GM18868 (cell line): Measurements from ENCODE around the gene MEGF11.
A peak's percentile ranks its signal among the peaks of the same experiment; 100 is the strongest.

ENCODE experiments used
- ATAC-seq: cut with Tn5 transposase; IDR thresholded peaks from one replicate; pipeline ENCODE4 v1.9.1; 2021; ENCODE audit warnings: mild to moderate bottlenecking, moderate library complexity; ENCODE audit not compliant: unreplicated experiment

Gene MEGF11

DNA sequence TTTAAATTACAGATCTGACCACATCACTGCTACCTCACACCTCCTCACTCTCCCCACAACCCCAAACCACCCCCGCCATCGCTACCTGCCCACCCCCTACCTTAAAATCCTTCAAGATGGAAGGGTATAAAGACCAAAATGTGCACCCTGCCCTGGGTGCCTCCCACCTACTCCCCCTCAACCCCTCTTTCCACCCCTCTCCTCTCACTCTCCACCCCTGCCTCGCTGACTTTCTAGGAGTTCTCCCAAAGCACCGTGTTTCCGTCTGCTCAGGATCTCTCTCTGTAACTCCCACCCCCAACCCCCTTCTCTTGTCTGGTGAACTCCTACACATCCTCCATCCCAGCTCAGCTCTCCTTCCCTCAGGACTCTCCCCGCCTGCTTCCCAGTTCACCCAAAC lies 69.1 kb downstream of the MEGF11 start:
- no peak for ATAC-seq

DNA sequence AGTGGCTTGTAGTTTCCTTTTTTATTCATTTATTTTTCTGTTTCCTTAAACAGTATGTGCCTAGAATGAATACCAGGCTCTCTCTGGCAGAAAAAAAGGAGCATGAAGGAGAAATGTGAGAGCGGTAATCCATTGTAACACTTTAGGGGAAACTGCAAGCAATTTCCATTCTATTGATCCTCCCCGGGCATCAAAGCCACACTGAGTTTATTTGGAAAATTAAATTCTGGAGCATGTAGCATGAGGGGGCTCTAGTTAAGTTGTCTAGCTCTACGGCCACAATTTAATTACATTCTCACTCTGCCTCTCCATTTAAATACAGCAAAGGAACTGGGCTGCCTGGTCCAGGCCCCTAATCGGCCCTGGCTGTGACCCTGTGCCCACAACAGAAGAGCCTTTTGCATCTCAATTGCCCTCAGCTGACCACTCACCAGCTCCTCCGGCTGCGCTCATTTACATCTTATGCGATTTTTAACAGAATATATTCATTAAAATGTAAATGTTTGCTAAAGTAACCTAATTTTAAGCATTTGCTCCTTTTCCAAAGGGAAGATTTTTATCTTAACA lies 72.9 kb downstream of the MEGF11 start:
- no peak for ATAC-seq

DNA sequence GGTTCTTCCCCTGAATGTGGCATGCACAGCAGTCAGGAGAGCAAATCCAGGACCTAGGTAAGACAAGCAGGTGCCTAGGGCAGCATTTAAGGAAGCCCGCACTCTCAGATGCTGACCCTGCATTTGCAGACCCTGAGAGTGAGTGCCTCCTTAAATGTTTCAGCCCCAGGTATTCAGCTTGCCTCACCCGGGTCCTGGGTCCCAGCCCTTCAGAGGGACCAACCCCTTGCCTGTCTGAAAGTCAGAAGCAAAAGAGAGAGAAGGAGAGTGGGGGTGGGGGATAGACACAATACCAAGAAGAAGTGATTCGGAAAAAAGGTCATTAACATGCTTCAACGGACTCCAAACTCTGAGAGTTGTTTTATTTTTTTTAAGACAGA lies 75.0 kb downstream of the MEGF11 start:
- no peak for ATAC-seq

DNA sequence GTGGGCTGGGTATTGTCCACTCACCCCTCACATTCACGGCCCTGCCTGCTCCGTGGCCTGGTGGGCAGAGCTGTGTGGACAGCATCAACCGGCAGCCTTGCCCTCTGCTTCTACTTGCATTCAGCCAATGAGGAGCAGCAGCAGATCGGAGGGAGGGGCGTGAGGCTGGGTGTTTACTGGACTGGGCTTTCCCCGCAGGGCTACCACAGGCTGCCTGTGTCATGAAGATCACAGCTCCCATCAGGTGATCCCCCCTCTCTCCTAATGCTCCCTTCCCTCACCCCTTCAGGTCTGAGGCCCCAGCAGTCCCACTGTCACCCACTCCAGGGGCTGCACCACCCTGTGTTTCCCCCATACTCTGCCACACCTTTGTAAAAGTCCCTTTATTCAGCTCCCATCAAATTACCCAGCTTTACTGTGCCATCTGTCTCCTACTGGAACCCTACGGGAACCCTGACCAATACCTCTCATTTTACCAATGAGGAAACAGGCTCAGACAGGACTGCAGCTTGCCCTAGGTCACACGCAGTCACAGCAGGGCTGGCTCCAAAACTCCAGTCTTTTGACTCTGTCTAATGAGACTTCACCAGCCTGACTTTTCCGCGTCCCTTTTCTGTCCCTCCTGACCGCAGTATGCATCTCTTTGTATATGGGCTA lies 81.1 kb downstream of the MEGF11 start:
- no peak for ATAC-seq

DNA sequence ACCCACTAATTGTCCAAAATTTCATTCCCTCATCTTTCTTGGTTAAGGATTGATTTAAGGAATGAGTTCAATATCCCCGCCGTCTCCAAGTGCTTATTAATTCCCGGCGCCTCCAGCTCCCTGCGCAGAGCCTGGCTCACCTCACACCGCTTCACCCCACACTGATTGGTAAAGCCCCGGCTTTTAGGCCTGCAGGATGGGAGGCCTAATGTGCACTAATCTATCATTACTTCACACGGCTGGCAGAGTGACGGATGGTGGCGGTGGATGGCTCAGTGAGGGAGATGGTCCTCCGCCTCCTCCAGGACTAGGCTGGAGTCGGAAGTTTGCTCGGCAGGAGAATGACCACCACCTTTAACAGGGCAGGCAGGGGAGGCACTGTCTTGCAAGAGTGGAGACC lies 81.7 kb downstream of the MEGF11 start:
- ATAC-seq, result no peak

DNA sequence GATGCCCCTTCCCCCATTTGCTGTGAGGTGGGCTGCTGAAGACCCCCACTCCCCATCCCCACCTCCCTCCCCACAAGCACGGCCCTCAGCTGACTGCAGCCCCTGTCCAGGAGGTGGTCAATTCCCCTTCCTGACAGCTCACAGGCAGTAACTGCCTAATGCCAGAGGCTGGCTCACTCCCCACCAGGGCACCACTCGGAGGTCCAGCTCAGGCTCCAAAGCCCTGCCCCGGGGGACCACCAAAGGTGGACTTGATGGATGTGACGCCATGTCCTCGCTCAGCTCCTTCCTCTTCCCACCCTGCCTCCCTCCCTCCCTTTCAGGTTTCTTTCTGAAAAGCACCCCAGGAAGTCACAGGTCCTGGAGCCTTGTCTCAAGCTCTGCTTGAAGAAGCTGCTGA lies 82.8 kb downstream of the MEGF11 start:
- no peak for ATAC-seq

DNA sequence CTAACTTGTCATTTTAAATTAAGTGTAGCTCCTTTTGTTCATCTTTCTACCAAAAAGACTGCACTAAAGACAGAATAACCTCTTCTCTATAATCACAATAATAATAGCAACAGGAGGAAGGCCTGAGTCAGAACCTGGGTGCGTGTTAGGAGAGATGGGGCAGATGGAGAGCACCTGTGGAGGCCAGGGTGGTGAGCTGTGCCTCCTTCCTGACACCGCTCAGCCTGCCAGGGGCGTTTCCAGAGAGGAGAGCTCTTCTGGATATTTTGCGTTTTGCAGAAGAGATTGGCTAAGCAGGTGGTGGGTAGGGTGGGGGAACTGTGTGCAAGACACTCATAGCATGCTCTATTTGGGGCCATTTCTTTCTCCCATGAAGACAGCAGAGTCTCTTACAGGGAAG lies 83.5 kb downstream of the MEGF11 start:
- no peak for ATAC-seq

DNA sequence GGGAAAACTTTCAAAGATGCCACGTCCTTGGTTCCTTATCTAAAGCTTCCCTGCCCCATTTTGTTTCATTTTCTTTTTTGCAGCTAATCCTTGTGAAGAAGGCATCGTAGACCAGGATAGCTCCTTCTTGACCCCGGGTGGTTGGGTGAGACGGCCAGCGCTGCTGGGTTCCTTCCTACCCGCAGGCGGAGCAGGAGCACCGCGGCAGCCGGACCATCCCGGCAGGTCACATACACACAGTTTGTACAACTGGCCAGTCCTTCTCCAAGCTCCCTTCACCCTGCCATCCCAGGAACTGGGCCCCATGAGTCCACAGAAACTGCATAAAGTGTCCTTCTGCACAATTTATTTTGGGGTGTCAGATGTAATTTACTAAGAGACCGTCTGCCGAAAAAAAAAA lies 83.9 kb downstream of the MEGF11 start:
- ATAC-seq, result no peak

DNA sequence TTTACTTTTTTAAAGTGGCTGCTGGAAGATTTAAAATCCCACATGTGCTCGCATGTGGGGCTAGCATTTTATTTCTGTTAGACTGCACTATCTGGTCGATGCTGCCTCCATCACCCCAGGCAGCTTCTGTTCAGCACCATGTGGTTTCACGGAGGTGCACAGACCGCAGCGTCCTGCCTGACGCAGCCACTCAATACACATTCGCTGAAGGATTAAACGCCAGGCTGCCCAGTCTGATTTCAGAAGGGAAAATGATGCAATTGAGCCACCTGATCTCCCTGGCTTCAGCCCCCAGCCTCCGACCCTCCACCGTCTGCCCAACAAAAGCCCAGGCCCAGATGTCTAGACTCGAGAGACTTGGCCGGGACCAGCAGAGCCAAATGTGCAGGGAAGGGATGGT lies 84.5 kb downstream of the MEGF11 start:
- no peak for ATAC-seq

DNA sequence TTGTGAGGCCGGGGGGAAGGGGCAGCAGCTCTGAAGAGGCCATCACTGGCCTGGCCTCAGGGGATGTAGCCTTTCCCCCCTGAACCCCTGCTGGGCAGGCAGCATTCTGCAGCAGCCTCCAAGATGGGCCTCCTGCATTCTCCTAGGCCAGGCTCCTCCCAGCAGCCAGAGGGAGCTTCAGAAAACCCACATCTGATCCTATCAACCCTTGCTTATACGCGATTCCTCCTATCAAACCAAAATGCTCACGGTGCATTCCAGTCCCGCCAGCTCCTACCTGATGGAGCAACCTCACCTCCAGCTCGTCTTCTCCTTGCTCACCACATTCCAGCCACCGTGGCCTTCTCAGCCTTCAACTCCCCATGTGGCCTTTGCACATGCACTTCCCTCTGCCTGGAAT lies 85.7 kb downstream of the MEGF11 start:
- ATAC-seq, result no peak

DNA sequence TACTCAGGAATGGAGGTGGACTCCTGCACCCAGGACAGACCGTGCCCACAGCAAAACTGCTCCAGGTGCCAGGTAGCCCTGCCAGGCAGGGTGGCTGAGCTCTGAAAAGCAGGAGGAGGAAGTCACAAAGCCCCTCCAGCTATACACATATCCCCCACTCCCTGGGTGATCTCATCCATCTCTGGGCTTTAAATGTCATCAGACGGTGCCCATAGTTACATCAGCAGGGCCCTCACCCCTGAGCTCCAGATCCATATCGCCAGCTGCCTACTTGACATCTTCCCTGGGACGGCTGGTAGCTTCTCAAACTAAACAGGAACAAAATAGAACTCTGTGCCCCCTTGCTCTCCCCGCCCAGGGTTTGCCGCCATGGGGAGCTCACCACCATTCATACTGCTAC lies 87.7 kb downstream of the MEGF11 start:
- no peak for ATAC-seq

DNA sequence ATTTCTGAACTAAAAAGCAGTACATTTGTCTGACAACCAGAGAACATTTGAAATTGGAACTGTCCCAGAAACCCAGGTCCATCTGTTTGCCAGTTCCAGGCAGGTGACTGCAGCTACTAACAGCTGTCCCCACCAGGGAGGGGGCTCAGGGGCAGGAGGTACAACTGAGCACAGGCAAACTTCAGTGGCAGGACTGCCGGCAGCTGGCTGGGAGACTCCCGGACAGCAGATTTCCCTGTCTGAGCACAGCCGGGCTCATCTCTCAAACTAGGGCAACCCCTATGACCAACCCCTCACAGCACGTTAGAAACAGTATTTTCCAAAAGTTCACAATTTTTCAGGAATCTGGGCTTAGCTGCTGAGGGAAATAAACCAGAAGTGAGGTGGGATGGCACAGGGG lies 88.8 kb downstream of the MEGF11 start:
- ATAC-seq, result no peak

DNA sequence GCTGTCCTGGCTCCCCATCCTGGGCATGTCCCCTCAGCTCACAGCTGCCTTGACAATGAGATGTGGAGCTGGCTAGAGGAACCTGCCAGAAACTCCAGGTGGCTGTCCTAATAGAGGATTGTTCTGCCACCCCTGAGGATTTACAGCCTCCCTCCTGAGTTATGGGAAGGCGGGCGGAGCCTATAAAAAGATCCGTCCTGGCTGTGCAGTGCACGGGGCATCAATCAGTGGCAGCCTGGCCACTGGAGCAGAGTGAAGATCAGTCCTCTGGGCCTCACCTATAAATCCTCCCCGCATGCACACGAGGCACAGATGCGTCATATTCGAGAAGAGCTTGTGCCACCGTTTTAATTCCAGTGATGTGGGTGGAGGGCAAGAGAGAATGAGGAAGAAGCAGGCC lies 90.0 kb downstream of the MEGF11 start:
- no peak for ATAC-seq

DNA sequence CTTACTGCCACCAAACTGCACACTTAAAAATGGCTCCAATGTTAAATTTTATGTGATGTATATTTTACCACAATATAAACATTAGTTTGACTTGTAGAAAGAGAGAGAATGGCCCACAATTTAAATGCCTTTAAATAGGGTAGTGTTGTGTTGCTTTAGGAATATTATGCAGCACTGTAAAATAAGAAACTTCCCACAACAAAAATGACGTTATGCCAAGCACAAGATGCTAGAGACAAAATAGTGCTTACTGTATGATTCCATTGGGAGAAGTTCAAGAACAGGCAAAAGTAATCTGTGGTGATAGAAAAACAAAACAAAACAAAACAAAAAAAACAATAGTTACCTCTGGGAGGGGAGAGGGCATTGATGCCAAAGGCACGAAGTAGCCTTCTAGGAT lies 91.3 kb downstream of the MEGF11 start:
- no peak for ATAC-seq

DNA sequence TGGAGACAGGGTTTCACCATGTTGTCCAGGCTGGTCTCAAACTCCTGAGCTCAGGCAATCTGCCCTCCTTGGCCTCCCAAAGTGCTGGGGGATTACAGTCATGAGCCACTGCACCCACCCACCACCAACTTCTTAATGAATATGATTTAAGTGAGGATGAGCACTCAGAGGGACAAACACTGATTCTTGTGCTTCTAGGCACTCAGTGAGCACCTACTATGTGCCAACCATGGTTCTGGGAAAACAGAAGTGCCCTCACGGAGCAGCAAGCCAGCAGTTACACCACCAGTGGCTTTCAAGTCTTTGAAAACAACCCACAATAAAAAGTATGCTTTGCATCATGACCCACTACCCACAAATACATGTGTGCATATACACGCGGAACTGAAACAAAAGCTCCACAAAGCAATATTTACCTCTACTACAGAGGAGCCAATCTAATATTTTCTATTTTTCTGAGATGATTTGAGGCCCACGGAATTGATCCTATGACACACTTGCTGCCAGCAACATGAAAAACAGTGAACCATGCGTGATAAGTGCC lies 91.9 kb downstream of the MEGF11 start:
- no peak for ATAC-seq

DNA sequence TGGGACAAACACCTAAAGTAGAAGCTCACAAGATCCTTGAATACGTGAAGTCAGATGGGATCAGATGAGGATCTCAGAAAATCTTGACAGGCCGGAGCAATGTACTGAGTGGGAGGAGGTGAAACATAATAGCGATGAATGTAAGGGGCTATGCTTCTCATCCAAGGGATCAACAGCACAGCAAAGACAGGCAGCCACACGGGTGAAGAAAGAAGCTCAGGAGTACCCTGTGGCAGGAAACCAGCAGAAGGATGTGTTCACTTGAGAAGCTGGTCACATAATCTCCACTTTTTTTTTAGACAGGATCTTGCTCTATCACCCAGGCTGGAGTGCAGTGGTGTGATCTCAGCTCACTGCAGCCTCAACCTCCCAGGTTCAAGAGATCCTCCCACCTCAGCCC lies 92.4 kb downstream of the MEGF11 start:
- ATAC-seq, result no peak

DNA sequence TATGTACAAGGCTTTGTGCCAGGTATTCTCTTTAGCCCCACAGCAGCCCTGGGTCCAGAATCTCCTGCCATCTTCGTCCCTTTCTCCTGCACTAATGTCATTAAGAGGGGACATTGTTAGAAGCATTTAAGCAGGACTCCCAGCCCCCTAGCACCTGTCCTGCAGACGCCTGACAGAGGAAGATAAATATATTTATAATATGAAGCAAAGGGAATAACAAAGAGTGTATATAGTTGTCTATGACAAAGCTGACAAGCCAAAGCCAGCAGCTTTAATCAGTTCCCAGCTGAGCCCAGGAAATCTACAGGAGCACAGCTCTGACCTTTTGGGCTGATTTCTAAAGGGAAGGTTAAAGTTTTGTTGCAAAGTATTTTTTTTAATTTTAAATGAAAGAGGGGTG lies 96.0 kb downstream of the MEGF11 start:
- ATAC-seq, result no peak

DNA sequence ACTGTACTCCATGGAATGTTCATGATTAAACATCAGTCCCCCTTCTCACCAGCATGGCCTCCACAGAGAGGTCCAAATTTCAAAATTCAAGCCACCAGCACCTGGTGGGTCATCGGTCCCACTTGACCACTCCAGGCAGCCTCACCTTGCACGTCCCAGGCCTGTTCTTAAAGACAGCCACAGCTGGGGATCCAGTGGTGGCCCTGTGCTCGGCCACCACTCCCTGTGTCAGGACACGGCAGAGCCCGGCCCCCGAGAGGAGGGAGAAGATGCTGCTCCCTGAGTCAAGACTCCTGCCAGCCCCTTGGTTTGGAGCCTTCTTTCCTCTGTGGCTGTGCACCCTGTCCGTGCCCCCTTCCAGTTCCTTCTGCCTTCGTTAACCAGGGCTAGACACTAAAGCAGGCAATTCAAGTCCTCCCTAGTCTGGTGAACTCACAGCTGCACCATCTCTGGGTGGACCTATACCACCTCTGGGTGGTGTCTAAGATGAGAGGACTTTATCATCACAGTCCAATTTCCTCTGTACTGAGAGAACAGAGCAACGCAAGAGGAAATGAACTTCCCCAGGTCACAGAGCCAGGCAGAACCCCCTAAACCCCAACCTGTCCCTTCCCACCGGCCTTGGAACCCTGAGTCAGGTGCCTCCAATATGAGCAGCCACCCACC lies 97.1 kb downstream of the MEGF11 start:
- ATAC-seq, result no peak

DNA sequence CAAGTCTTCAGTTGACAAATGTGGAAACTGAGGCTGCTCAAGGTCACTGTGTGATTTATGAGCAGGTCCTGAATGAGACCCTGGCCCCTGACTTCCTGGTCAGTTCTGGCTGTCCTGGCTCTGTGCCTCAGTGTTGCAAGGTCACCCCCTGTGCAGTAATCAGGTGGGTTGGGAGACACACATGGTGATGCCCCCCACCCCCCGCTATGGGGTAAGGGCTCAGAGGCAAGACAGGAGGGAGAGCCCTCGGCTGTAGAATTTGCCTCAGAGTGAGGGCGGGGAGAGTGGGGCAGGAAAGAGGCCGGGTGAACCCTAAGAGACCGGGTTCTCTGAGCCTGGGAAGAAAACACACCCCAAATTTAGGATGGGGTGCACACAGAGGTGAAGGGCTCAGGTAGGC lies 98.5 kb downstream of the MEGF11 start:
- no peak for ATAC-seq

DNA sequence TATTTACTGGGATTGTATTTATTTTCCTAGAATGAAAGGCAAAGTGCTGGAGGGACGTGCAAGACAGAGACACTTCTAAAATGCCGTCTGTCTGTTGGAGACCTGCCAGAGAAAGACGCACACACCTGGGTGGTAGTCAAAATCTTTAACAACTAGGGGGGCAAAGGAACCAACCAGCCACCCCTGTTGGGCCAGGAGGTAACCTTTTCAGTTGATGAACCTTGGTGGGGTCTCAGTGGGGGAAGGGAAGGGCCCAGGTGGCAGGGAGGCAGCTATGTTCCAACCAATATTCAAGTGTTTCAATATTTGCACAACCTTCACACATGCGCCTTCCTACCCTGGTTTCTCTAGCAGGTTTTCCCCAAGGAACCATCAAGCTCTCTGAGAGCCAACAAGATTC lies 99.0 kb downstream of the MEGF11 start:
- no peak for ATAC-seq

DNA sequence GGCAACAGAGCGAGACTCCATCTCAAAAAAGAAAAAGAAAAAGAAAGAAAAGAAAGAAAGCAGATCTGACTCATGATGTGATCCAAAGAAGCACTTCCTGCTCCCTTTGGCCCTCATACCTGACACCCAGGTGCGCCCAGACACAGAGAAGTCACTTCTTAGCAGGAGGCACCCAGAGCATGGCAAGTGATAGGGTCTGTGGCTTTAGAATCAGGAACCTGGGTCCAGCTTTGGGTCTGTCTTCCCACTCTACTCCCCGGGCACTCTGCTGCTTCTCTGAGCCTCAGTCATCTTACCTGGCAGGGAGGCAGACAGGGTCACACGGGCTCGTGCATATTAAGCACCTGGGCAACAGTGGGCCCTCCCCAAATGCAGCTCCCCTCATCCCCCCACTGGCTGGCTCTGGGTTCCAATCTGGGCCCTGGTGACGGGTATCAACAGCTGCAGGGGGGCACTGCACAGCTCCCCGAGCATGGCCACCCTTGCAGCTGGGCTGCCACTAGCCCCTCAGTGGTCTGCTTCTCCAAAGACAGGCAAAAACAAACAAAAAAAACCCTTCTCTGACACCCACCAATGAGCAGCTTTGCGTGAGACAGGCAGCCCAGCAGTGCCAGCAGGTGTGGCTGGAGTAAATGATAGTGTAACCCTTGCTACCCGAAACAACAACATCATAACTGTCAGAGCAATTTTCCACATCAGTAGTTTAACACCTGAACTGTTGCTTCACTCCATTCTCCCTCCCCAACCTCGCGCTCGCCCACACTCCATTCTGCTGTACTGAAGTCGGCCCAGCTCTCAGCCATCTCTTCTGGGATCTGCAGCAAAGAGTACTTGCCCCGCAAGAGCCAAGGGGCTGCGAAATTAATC lies 99.8 kb downstream of the MEGF11 start:
- peak; percentile 77 for ATAC-seq

DNA sequence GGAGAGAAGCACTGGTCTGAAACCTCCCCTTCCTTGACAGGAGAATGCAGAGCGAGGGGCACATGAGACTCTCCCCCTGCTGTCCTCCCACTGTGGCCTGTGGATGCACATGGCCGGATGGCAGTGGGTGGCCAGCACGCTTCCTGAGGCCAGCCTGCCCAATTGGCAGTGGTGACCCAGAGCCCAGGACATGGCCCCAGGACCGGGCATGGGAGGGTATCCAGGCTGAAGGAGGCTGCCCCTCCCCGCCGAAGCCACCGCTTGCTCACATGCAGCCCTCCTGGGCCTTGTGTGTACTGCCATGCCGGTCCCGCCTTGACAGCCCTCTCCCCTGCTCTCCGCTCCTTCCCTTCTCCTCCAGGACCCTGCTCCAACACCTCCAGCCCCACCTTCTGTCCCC lies 100.9 kb downstream of the MEGF11 start:
- ATAC-seq, result no peak
